ENCODE data around the gene SHISA2.

The SHISA2 gene

DNA sequence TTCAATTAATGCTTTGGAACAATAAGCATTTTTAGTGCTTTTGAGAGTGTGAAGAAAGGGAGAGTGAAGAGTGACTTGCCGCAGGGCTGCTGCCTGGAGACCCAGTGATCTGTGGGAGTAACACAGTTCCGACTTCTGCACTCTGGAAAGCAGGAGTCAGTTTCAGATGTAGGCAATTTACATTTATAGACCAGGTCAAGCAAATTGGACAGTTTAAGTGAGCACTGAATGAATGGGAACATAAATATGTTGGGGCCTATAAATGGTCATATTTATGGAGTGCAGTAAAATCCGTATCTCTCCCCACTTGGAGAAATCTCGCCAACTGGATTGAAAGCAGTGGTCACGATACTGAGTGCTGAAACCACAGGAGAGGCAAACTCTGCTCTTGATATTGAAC, 9.4 kb upstream of the SHISA2 start:
- Histone ChIP-seq H4K20me1 (ENCODE audit: insufficient read depth, low read length) (no peaks in the 10 kb centered on the region), H3K9me2 (ENCODE audit: low read depth, low read length) (no peaks in the 10 kb centered on the region), H3K79me2 (ENCODE audit: insufficient read depth, low read length) (no peaks in the 10 kb centered on the region), H3K4me3 (ENCODE audit: low read depth, low read length, poor library complexity, severe bottlenecking) (no peak overlapping the region), H3K9me3 (ENCODE audit: low read length) (no peaks in the 10 kb centered on the region), H3K27me3 (ENCODE audit: insufficient read depth, low read length) (no peaks in the 10 kb centered on the region), H3K9ac (ENCODE audit: low read length) (no peak overlapping the region), H3K27ac (ENCODE audit: low read depth, low read length, poor library complexity, severe bottlenecking) (no peak overlapping the region), H3K4me1 (ENCODE audit: insufficient read depth, low read length, severe bottlenecking) (no peaks in the 10 kb centered on the region), H3K4me2 (ENCODE audit: low read length) (no peak overlapping the region), H2AFZ (ENCODE audit: low read length) (no peak overlapping the region), H3K36me3 (ENCODE audit: insufficient read depth, low read length) (no peaks in the 10 kb centered on the region), H3F3A (ENCODE audit: insufficient read depth, low read length) (no peaks in the 10 kb centered on the region)
- TF ChIP-seq EZH2 (IDR thresholded peaks at IDR 0.05; ENCODE audit: borderline replicate concordance, low read length) (no peak), CTCF (IDR thresholded peaks at IDR 0.05; ENCODE audit: low read length) (no peak)

GRCh38 chr13:26060357-26060756, 8.5 kb upstream of the SHISA2 start:
- Histone ChIP-seq H2AFZ (ENCODE audit: low read length) (no peak overlapping the region), H3K79me2 (ENCODE audit: insufficient read depth, low read length) (no peaks in the 10 kb centered on the region), H4K20me1 (ENCODE audit: insufficient read depth, low read length) (no peaks in the 10 kb centered on the region), H3K27ac (ENCODE audit: low read depth, low read length, poor library complexity, severe bottlenecking) (no peak overlapping the region), H3K9ac (ENCODE audit: low read length) (no peak overlapping the region), H3K27me3 (ENCODE audit: insufficient read depth, low read length) (no peaks in the 10 kb centered on the region), H3K36me3 (ENCODE audit: insufficient read depth, low read length) (no peaks in the 10 kb centered on the region), H3K4me2 (ENCODE audit: low read length) (no peak overlapping the region), H3K9me2 (ENCODE audit: low read depth, low read length) (no peaks in the 10 kb centered on the region), H3K4me3 (ENCODE audit: low read depth, low read length, poor library complexity, severe bottlenecking) (no peak overlapping the region), H3K9me3 (ENCODE audit: low read length) (no peaks in the 10 kb centered on the region), H3K4me1 (ENCODE audit: insufficient read depth, low read length, severe bottlenecking) (no peaks in the 10 kb centered on the region), H3F3A (ENCODE audit: insufficient read depth, low read length) (no peaks in the 10 kb centered on the region)
- TF ChIP-seq CTCF (IDR thresholded peaks at IDR 0.05; ENCODE audit: low read length) (no peak), EZH2 (IDR thresholded peaks at IDR 0.05; ENCODE audit: borderline replicate concordance, low read length) (no peak)

DNA sequence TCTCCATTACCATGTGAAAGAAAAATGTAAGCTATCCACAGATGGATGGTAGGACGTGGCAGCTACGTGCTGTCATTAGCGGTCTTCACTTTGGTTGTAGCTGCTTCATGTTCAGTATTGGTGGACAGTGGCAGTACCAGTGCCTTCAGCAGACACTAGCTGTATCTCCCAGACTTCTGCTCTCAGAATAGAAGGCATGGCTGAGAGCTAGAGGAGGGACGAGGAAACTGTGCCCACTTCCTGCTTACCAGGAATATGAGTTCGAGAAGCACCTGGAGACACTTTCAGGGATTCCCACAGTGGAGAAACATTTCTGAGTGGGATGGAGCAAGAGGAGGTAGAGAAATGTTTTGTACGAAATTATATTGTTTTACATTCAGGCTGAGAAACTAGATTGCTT, 6.9 kb upstream of the SHISA2 start:
- Histone ChIP-seq H3K27me3 (ENCODE audit: insufficient read depth, low read length) (no peaks in the 10 kb centered on the region), H3K9me2 (ENCODE audit: low read depth, low read length) (no peaks in the 10 kb centered on the region), H3K4me1 (ENCODE audit: insufficient read depth, low read length, severe bottlenecking) (no peaks in the 10 kb centered on the region), H3K36me3 (ENCODE audit: insufficient read depth, low read length) (no peaks in the 10 kb centered on the region), H3K9me3 (ENCODE audit: low read length) (no peaks in the 10 kb centered on the region), H2AFZ (ENCODE audit: low read length) (no peak overlapping the region), H3K79me2 (ENCODE audit: insufficient read depth, low read length) (no peaks in the 10 kb centered on the region), H3K27ac (ENCODE audit: low read depth, low read length, poor library complexity, severe bottlenecking) (no peak overlapping the region), H3F3A (ENCODE audit: insufficient read depth, low read length) (no peaks in the 10 kb centered on the region), H3K9ac (ENCODE audit: low read length) (no peak overlapping the region), H3K4me3 (ENCODE audit: low read depth, low read length, poor library complexity, severe bottlenecking) (no peak overlapping the region), H3K4me2 (ENCODE audit: low read length) (no peak overlapping the region), H4K20me1 (ENCODE audit: insufficient read depth, low read length) (no peaks in the 10 kb centered on the region)
- TF ChIP-seq EZH2 (IDR thresholded peaks at IDR 0.05; ENCODE audit: borderline replicate concordance, low read length), result no peak
- TF ChIP-seq CTCF (IDR thresholded peaks at IDR 0.05; ENCODE audit: low read length), result no peak

Data from OCI-LY1 (cell line).